ENCODE results near the gene NMT1. TPM values are rescaled to one million over a fixed set of nuclear protein-coding genes. Genes with fewer than 3 reads are reported as not detected.

Gene NMT1
- total RNA-seq, 1 experiment from 2014 or later: 173 TPM

- H3K27me3 Mint-ChIP-seq (ENCODE audit: insufficient read depth, unreplicated experiment): no peaks in the 10 kb centered on the region
- no peak overlapping the region for H3K27ac Mint-ChIP-seq (ENCODE audit: unreplicated experiment)
- no peak for DNase-seq
- Histone ChIP-seq H3K9me3 (no peaks in the 10 kb centered on the region), H3K4me3 (ENCODE audit: low read depth, low read length) (no peak overlapping the region), H3K27me3 (replicated peaks; ENCODE audit: control insufficient read depth, insufficient read depth, low read length) (no peaks in the 10 kb centered on the region), H3K36me3 (ENCODE audit: control insufficient read depth, insufficient read depth, low read length) (peaks cover 1% of the 10 kb centered on the region; the same call in 1 of the 2 replicates), H3K4me1 (peaks cover 6% of the 10 kb centered on the region; the same call in 1 of the 2 replicates)
- no peaks in the 10 kb centered on the region for H3K9me3 Mint-ChIP-seq (ENCODE audit: unreplicated experiment)
- CTCF ChIA-PET: interaction anchor here (1.5 to 3.2 kb wide), 7 partner anchors 12 to 99 kb away, joined by 5 to 230 read pairs (median 41); partner anchors contain the start of genes HEXIM1 and HEXIM2
- intact Hi-C loops (cut with micrococcal nuclease; ENCODE audit: unreplicated experiment): loop anchor here (10.0 kb wide), 1 partner anchor 362 kb away; no protein-coding TSS in a partner anchor
- H3K4me1 Mint-ChIP-seq (ENCODE audit: low read depth, unreplicated experiment): no peaks in the 10 kb centered on the region
- H3K4me3 Mint-ChIP-seq (ENCODE audit: unreplicated experiment): peak overlapping the region; percentile 35
- peaks cover 25% of the 10 kb centered on the region for H3K36me3 Mint-ChIP-seq (ENCODE audit: insufficient read depth, unreplicated experiment)
- no peak for TF ChIP-seq CTCF (IDR thresholded peaks at IDR 0.05; ENCODE audit: insufficient read depth in 1 of 2, low read depth in 1 of 2, low read length in 1 of 2, severe bottlenecking in 1 of 2, unreplicated experiment in 1 of 2)
- POLR2A ChIA-PET: interaction anchor here (0.7 to 2.9 kb wide), 3 partner anchors 9 to 24 kb away, joined by 3 to 52 read pairs (median 22); partner anchors contain the start of genes HEXIM1 and HEXIM2
- BruUV-seq (replicated peaks): no TSS peak
Measured at GRCh38 chr17:45136846-45137560, 75.9 kb downstream of the NMT1 start.

- Mint-ChIP-seq H3K9me3 (ENCODE audit: unreplicated experiment) (no peaks in the 10 kb centered on the region), H3K36me3 (ENCODE audit: insufficient read depth, unreplicated experiment) (peaks cover 19% of the 10 kb centered on the region), H3K27ac (ENCODE audit: unreplicated experiment) (no peak overlapping the region), H3K4me3 (ENCODE audit: unreplicated experiment) (peak overlapping the region; percentile 35), H3K27me3 (ENCODE audit: insufficient read depth, unreplicated experiment) (no peaks in the 10 kb centered on the region), H3K4me1 (ENCODE audit: low read depth, unreplicated experiment) (no peaks in the 10 kb centered on the region)
- intact Hi-C loops (cut with micrococcal nuclease; ENCODE audit: unreplicated experiment): loop anchor here (10.0 kb wide), 1 partner anchor 363 kb away; no protein-coding TSS in a partner anchor
- ChIA-PET POLR2A (interaction anchor here (2.9 kb wide), 1 partner anchor 24 kb away, joined by 22 read pairs; the partner anchor contains the start of gene HEXIM2), CTCF (interaction anchor here (1.8 to 3.2 kb wide), 2 partner anchors 11 to 60 kb away, joined by 6 to 230 read pairs; partner anchors contain the start of gene HEXIM1)
- H3K4me3 ChIP-seq (ENCODE audit: low read depth, low read length): no peak overlapping the region
- H3K9me3 ChIP-seq: no peaks in the 10 kb centered on the region
- TF ChIP-seq CTCF (IDR thresholded peaks at IDR 0.05; ENCODE audit: insufficient read depth in 1 of 2, low read depth in 1 of 2, low read length in 1 of 2, severe bottlenecking in 1 of 2, unreplicated experiment in 1 of 2): no peak
- peaks cover 1% of the 10 kb centered on the region; the same call in 1 of the 2 replicates for H3K36me3 ChIP-seq (ENCODE audit: control insufficient read depth, insufficient read depth, low read length)
- no peak for DNase-seq
- peaks cover 6% of the 10 kb centered on the region; the same call in 1 of the 2 replicates for H3K4me1 ChIP-seq
- no peaks in the 10 kb centered on the region for H3K27me3 ChIP-seq (replicated peaks; ENCODE audit: control insufficient read depth, insufficient read depth, low read length)
- BruUV-seq (replicated peaks): no TSS peak
Measured at GRCh38 chr17:45137561-45138305, 76.6 kb downstream of the NMT1 start.

Data from Caco-2 (cell line).